Measurements from ENCODE around the gene USF1. TPM values are rescaled to one million over a fixed set of nuclear protein-coding genes. Genes with fewer than 3 reads are reported as not detected.
A peak's percentile ranks its signal among the peaks of the same experiment; 100 is the strongest.
"Not testable (repeated sequence)": the region's sequence is repeated elsewhere in the genome, so short reads cannot be mapped to it uniquely, and the experiment has no call there.

USF1 gene
- total RNA-seq, 4 donors from 2014 or later, result 35.9 to 55.7 (median 49.4) TPM

DNA sequence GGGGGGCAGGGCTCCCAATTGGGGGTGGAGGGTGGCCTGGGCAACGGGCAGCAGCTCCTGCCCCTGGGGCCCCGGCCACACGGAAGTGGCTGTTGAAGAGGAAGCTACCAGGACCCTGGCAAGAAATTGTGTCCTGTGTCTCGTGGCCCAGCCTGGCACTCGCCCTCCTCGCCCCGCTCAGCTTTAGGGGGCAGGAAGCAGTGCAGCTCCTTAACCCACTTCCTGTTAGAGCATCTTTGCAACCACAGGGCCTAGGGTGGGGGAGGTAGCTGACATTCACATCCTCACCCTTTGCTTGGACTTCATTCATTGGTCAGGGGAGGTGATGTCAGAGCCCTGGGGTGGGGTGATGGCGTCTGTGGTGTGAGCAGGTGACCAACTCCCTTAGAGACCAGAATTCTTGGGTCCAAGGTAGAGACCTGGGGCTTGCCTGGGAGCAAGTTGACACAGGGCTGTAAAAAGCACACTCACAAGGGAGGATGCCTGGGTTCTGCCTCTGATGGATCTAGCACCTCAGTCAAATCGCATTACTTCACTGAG lies 24.0 kb upstream of the USF1 start, which contains the start of gene ARHGAP30:
TSS of gene ARHGAP30 (minus strand) at position 161 of the 540 bp plus-strand sequence. CDS start 267 bp downstream, outside the sequence.
- H3K36me3 ChIP-seq, result peaks cover 0 to 60% (median 7%) of the 10 kb centered on the region in 3 donors
- peak within 1 kb of the TSS; percentile 21 to 62 (median 42) for H3K4me3 ChIP-seq
- no peaks in the 10 kb centered on the region for H3K27me3 ChIP-seq
- H3K27ac ChIP-seq, result peak within 1 kb of the TSS; percentile 72 to 86 (median 84)
- H3K9me3 ChIP-seq, result no peaks in the 10 kb centered on the region
- 54 to 73% methylated on average over 1 to 2 of the region's 9 CpGs for WGBS, 2 donors
- intact Hi-C loops (cut with DNase I), result no loop called here
- DNase-seq, result peak; percentile 72
- peaks cover 0 to 77% (median 13%) of the 10 kb centered on the region in 3 donors for H3K4me1 ChIP-seq
- TF ChIP-seq, protein P1, sequence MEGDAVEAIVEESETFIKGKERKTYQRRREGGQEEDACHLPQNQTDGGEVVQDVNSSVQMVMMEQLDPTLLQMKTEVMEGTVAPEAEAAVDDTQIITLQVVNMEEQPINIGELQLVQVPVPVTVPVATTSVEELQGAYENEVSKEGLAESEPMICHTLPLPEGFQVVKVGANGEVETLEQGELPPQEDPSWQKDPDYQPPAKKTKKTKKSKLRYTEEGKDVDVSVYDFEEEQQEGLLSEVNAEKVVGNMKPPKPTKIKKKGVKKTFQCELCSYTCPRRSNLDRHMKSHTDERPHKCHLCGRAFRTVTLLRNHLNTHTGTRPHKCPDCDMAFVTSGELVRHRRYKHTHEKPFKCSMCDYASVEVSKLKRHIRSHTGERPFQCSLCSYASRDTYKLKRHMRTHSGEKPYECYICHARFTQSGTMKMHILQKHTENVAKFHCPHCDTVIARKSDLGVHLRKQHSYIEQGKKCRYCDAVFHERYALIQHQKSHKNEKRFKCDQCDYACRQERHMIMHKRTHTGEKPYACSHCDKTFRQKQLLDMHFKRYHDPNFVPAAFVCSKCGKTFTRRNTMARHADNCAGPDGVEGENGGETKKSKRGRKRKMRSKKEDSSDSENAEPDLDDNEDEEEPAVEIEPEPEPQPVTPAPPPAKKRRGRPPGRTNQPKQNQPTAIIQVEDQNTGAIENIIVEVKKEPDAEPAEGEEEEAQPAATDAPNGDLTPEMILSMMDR (IDR thresholded peaks at IDR 0.05), result no peak
- TF ChIP-seq POLR2A (IDR thresholded peaks at IDR 0.05), result peak in 2 of 4 donors; percentile 58 to 60

DNA sequence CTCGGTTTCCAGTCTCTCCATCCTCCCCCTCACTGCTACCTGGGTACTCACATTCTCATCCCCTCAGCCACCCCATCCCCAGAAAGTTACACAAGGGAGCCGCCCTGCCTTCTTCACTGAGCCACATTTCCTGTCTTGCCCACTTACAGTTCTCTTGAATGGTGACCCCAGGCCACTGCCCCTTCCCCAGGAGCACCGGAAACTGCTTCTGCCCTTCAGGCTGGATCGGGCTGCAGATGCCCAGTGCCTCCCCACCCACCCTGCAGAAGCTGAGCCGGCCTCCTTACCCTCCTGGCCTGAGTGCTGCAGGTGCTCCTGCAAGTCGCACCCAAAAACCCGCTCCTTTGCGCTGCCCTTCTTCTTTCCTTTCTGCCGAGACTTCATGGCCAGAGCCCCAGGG lies 23.5 kb upstream of the USF1 start:
- WGBS, 2 donors, result 44 to 77% methylated on average over 7 to 8 of the region's 9 CpGs
- peaks cover 0 to 71% (median 10%) of the 10 kb centered on the region in 3 donors for H3K4me1 ChIP-seq
- intact Hi-C loops (cut with DNase I), result no loop called here
- DNase-seq, result no peak
- no peaks in the 10 kb centered on the region for H3K9me3 ChIP-seq
- peak overlapping the region; percentile 72 to 86 (median 84) for H3K27ac ChIP-seq
- H3K36me3 ChIP-seq, result peaks cover 0 to 60% (median 7%) of the 10 kb centered on the region in 3 donors
- TF ChIP-seq, protein P1 (IDR thresholded peaks at IDR 0.05), result no peak
- TF ChIP-seq POLR2A (IDR thresholded peaks at IDR 0.05), result no peak
- H3K27me3 ChIP-seq, result no peaks in the 10 kb centered on the region
- H3K4me3 ChIP-seq, result peak overlapping the region; percentile 21 to 62 (median 42)

DNA sequence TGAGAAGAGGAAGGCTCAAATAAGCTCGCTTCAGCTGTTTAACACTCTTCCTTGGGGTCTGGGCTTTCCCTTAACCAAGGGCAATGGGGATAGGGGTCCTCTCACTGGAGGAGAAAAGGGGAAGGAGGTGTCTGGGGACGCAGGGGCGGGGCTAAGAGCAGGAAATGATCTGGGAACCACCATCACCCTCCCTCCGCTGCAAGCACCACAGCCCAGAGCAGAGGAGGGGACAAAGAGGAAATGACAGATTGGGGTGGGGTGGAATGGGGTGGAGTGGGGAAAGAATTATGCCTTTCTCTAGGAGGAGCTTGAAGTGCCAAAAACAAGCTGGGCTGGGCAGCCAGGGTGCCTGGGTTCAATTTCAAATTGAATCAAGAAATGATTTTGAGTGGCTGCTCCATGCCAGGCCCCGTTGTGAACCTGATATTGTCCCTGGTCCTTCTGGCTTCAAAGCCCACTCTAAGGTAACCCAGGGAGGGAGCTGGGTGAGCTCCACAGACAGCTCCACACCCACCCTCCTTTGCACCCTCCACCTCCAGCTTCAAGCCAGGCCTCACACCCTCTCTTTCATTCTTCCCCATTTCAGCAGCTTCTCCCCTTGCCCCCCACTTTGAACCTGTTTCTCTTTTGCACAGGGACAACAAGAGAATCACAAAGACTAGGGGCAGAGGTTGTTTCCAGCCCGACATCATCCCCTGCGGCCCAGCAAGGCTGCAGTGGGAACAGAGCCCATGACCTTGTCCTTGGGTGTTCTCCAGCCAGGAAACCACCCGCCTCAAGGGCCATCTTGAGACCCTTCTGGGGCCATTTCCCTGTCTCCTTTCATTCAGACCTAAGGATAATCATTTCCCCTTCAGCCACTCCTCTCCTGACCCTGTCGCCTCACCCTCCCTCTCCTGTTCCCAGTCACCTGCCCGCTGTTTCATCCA lies 22.8 kb upstream of the USF1 start:
- H3K4me3 ChIP-seq, result peak overlapping the region; percentile 21 to 62 (median 42)
- peaks cover 0 to 64% (median 5%) of the 10 kb centered on the region in 3 donors for H3K4me1 ChIP-seq
- no peaks in the 10 kb centered on the region for H3K27me3 ChIP-seq
- no peaks in the 10 kb centered on the region for H3K9me3 ChIP-seq
- 52 to 55% methylated on average over 7 to 9 of the region's 10 CpGs for WGBS, 2 donors
- peaks cover 0 to 59% (median 7%) of the 10 kb centered on the region in 3 donors for H3K36me3 ChIP-seq
- DNase-seq, result peak; percentile 41
- intact Hi-C loops (cut with DNase I), result no loop called here
- TF ChIP-seq, protein P1 (IDR thresholded peaks at IDR 0.05), result no peak
- peak in 1 of 4 donors; percentile 33 for TF ChIP-seq POLR2A (IDR thresholded peaks at IDR 0.05)
- peak overlapping the region; percentile 72 to 86 (median 84) for H3K27ac ChIP-seq

DNA sequence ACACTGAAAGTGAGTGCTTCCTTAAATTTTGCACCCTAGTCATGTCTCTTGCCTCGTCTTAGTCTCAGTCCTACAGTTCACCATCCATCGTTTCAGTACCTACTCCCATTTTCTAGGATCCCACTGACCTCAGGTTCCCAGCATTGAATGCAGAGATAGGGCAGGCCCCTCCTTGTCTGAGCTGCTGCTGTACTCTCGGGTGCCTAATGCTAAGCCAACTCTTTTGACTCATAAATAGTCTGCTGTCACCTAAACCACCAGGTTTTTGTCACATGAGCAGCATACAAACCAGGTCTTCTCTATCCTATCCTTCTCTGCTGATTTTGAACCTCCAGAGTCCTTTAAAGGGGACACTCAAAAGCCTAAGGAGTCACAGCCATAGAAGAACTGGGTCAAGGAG lies 20.9 kb upstream of the USF1 start:
- no peak overlapping the region for H3K4me3 ChIP-seq
- DNase-seq, result no peak

DNA sequence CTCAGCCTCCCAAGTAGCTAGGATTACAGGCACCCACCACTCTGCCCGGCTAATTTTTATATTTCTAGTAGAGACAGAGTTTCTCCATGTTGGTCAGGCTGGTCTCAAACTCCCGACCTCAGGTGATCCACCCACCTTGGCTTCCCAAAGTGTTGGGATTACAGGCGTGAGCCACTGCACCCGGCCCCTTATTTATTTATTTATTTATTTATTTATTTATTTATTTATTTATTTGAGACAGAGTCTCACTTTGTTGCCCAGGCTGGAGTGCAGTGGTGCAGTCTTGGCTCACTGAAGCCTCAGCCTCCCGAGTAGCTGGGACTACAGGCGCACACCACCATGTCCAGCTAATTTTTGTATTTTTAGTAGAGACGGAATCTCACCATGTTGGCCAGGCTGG lies 19.9 kb upstream of the USF1 start:
- Histone ChIP-seq H3K36me3 (peaks cover 0 to 32% (median 0%) of the 10 kb centered on the region in 3 donors), H3K4me1 (peaks cover 0 to 36% (median 0%) of the 10 kb centered on the region in 3 donors)
- H3K27ac ChIP-seq; DNase-seq; intact Hi-C loops (cut with DNase I); H3K27me3 ChIP-seq; H3K4me3 ChIP-seq; H3K9me3 ChIP-seq: not testable (repeated sequence)
- 88% methylated on average over 7 of the region's 7 CpGs for WGBS, 2 donors

More for the DNA sequence above, 20.9 kb upstream of the USF1 start:
- peaks cover 0 to 42% (median 0%) of the 10 kb centered on the region in 3 donors for H3K36me3 ChIP-seq
- peaks cover 0 to 46% (median 0%) of the 10 kb centered on the region in 3 donors for H3K4me1 ChIP-seq
- H3K9me3 ChIP-seq, result no peaks in the 10 kb centered on the region
- peak overlapping the region in 2 of 4 donors; percentile 6 to 84 for H3K27ac ChIP-seq
- peaks cover 0 to 3% (median 0%) of the 10 kb centered on the region in 4 donors for H3K27me3 ChIP-seq
- intact Hi-C loops (cut with DNase I), result no loop called here
- TF ChIP-seq POLR2A (IDR thresholded peaks at IDR 0.05), result no peak
- TF ChIP-seq, protein P1 (IDR thresholded peaks at IDR 0.05), result no peak
- 66 to 74% methylated on average over 3 of the region's 3 CpGs for WGBS, 2 donors

DNA sequence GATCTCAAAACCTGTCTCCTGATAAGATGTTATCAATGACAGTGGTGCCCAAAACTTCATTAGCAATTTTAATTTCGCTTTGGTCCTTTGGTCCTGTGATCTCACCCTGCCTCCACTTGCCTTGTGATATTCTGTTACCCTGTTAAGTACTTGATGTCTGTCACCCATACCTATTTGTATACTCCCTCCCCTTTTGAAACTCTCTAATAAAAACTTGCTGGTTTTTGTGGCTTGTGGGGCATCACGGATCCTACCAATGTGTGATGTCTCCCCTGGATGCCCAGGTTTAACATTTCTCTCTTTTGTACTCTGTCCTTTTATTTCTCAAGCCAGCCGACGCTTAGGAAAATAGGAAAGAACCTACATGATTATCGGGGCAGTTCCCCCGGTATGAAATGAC lies 18.2 kb upstream of the USF1 start:
- DNase-seq; H3K4me3 ChIP-seq; intact Hi-C loops (cut with DNase I): not testable (repeated sequence)

More for the DNA sequence above, 18.2 kb upstream of the USF1 start:
- WGBS, 2 donors, result 62 to 66% methylated on average over 6 of the region's 6 CpGs
- not testable (repeated sequence) for H3K27me3 ChIP-seq, H3K9me3 ChIP-seq, H3K27ac ChIP-seq
- peaks cover 0 to 22% (median 0%) of the 10 kb centered on the region in 3 donors for H3K4me1 ChIP-seq
- H3K36me3 ChIP-seq, result peaks cover 0 to 21% (median 0%) of the 10 kb centered on the region in 3 donors

Measured in esophagus squamous epithelium (tissue), 5 donors.